HepG2 (cell line): ENCODE data around the gene SLC35B4. TPM values are rescaled to one million over a fixed set of nuclear protein-coding genes. Genes with fewer than 3 reads are reported as not detected.

ENCODE experiments used
- CBFB ChIP-seq: sonication (generic); formaldehyde crosslinking; IDR thresholded peaks from 2 replicates; pipeline ENCODE4 v1.4.0; 2020; ENCODE audit warnings: missing genetic modification reagents
- CCAR2 ChIP-seq: fragments of 200-400 bp; formaldehyde crosslinking; optimal IDR thresholded peaks from 2 replicates; pipeline ENCODE3; 2018; ENCODE audit warnings: low read depth, mild to moderate bottlenecking, low read length, moderate library complexity
- GZF1 ChIP-seq: sonication (generic); formaldehyde crosslinking; IDR thresholded peaks from 2 replicates; pipeline ENCODE4 v1.5.1; 2020; ENCODE audit warnings: mild to moderate bottlenecking, missing genetic modification reagents
- KDM6A ChIP-seq: IDR thresholded peaks from 2 replicates; pipeline ENCODE4 v1.6.1; 2016; ENCODE audit warnings: low read depth
- KMT2B ChIP-seq: IDR thresholded peaks from 2 replicates; pipeline ENCODE4 v1.6.1; 2016; ENCODE audit warnings: missing genetic modification reagents, missing compliant biosample characterization
- NR1H2 ChIP-seq: sonication (generic); formaldehyde crosslinking; IDR thresholded peaks from 2 replicates; pipeline ENCODE4 v1.8.1; 2022; ENCODE audit warnings: low read depth, missing genetic modification reagents, borderline replicate concordance
- NR3C1 ChIP-seq: sonication (generic); formaldehyde crosslinking; IDR thresholded peaks from 2 replicates; pipeline ENCODE4 v1.4.0; 2020; ENCODE audit warnings: missing genetic modification reagents
- REXO4 ChIP-seq: sonication (generic); formaldehyde crosslinking; IDR thresholded peaks from 2 replicates; pipeline ENCODE4 v1.8.0; 2022; ENCODE audit warnings: missing genetic modification reagents, mild to moderate bottlenecking, borderline replicate concordance
- SATB2 ChIP-seq: sonication (generic); formaldehyde crosslinking; IDR thresholded peaks from 2 replicates; pipeline ENCODE4 v1.5.0; 2020; ENCODE audit warnings: missing genetic modification reagents
- SOX5 ChIP-seq: IDR thresholded peaks from 2 replicates; pipeline ENCODE4 v1.6.1; 2016; ENCODE audit warnings: borderline replicate concordance
- STAT5B ChIP-seq: sonication (generic); formaldehyde crosslinking; IDR thresholded peaks from 2 replicates; pipeline ENCODE4 v1.4.0; 2020; ENCODE audit warnings: missing genetic modification reagents
- U2AF2 ChIP-seq: fragments of 200-400 bp; formaldehyde crosslinking; IDR thresholded peaks from 2 replicates; pipeline ENCODE4 v1.6.1; 2017; ENCODE audit warnings: low read depth, mild to moderate bottlenecking, low read length
- ZBTB25 ChIP-seq: IDR thresholded peaks from 2 replicates; pipeline ENCODE4 v1.6.1; 2018; ENCODE audit warnings: missing genetic modification reagents
- ZBTB8A ChIP-seq: sonication (generic); formaldehyde crosslinking; IDR thresholded peaks from 2 replicates; pipeline ENCODE4 v1.4.0; 2020; ENCODE audit warnings: mild to moderate bottlenecking, low read depth, missing genetic modification reagents, borderline replicate concordance
- ZNF30 ChIP-seq: sonication (generic); formaldehyde crosslinking; IDR thresholded peaks from 2 replicates; pipeline ENCODE4 v1.5.0; 2020; ENCODE audit warnings: mild to moderate bottlenecking, missing genetic modification reagents
- ZNF557 ChIP-seq: sonication (generic); formaldehyde crosslinking; IDR thresholded peaks from 2 replicates; pipeline ENCODE4 v1.4.0; 2020; ENCODE audit warnings: missing genetic modification reagents
- ZNF569 ChIP-seq: sonication (generic); formaldehyde crosslinking; IDR thresholded peaks from 2 replicates; pipeline ENCODE4 v1.5.0; 2020; ENCODE audit warnings: mild to moderate bottlenecking, missing genetic modification reagents, moderate library complexity, borderline replicate concordance
- ZNF781 ChIP-seq: sonication (generic); formaldehyde crosslinking; IDR thresholded peaks from 2 replicates; pipeline ENCODE4 v1.5.1; 2020; ENCODE audit warnings: borderline replicate concordance, mild to moderate bottlenecking, missing genetic modification reagents; ENCODE audit errors: not compliant biosample characterization
- ZNF891 ChIP-seq: sonication (generic); formaldehyde crosslinking; IDR thresholded peaks from 2 replicates; pipeline ENCODE4 v1.5.0; 2020; ENCODE audit warnings: mild to moderate bottlenecking, missing genetic modification reagents
- polyA plus RNA-seq, 8 experiments: library from polyadenylated mRNA; depleted of rRNA in 3 of 8; stranded (reverse) in 7 of 8; unstranded in 1 of 8; fragments of >200 nt; fragmentation: Illumina TruSeq in 4 of 8; extraction: Trizol in 4 of 8; gene quantifications; 2 replicates each; pipeline versions ENCODE4 v1.2.1 to v1.2.3, GENCODE V29; 2011 to 2016; ENCODE audit warnings: low read depth in 4 of 8, missing spikeins in 1 of 8, mixed read lengths in 1 of 8; ENCODE audit not compliant: insufficient read depth in 1 of 8
- total RNA-seq, 5 experiments: library from RNA; depleted of rRNA; stranded (reverse); fragments of >200 nt; fragmentation: Illumina TruSeq; extraction: Trizol; gene quantifications; 2 replicates each; pipeline ENCODE4 v1.2.3, GENCODE V29; 2016; ENCODE audit warnings: low read depth in 1 of 5
- TF ChIP-seq, protein P1 (sequence below): sonication (generic); formaldehyde crosslinking; IDR thresholded peaks from 2 replicates; pipeline ENCODE4 v1.8.1; 2023; ENCODE audit warnings: mild to moderate bottlenecking, missing genetic modification reagents
- TF ChIP-seq, protein P2 (sequence below), 2 experiments: sonication (generic) in 1 of 2; formaldehyde crosslinking in 1 of 2; IDR thresholded peaks; 2 replicates each; pipeline versions ENCODE4 v1.4.0 to v1.6.1; 2018 to 2020; ENCODE audit warnings: missing genetic modification reagents in 2 of 2, borderline replicate concordance in 1 of 2, low read depth in 1 of 2, mild to moderate bottlenecking in 1 of 2, missing biosample characterization in 1 of 2
- TF ChIP-seq, protein P3 (sequence below): sonication (generic); formaldehyde crosslinking; IDR thresholded peaks from 2 replicates; pipeline ENCODE4 v1.5.1; 2020; ENCODE audit warnings: mild to moderate bottlenecking, missing genetic modification reagents, borderline replicate concordance

The SLC35B4 gene
- total and polyA plus RNA-seq, 2 of the 13 experiments (the other 11 are each of a cell fraction or from before 2014, with no cell fraction given) = 17.1 to 17.8 TPM

GRCh38 chr7:134366481-134366880 is 49.8 kb upstream of the SLC35B4 start (continued):
- TF ChIP-seq, protein P1, sequence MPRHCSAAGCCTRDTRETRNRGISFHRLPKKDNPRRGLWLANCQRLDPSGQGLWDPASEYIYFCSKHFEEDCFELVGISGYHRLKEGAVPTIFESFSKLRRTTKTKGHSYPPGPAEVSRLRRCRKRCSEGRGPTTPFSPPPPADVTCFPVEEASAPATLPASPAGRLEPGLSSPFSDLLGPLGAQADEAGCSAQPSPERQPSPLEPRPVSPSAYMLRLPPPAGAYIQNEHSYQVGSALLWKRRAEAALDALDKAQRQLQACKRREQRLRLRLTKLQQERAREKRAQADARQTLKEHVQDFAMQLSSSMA (CRISPR knock-in tag) = no peak
- TF ChIP-seq SOX5 (CRISPR knock-in tag) (peak; percentile 75; the same call in 1 of the 2 replicates), ZNF557 (no peak), SATB2 (no peak), ZNF569 (CRISPR knock-in tag) (no peak), REXO4 (CRISPR knock-in tag) (no peak), ZNF30 (CRISPR knock-in tag) (no peak), U2AF2 (no peak), NR1H2 (no peak), ZNF781 (CRISPR knock-in tag) (no peak), ZBTB25 (CRISPR knock-in tag) (peak; percentile 58; the same call in 1 of the 2 replicates), STAT5B (no peak), GZF1 (CRISPR knock-in tag) (no peak), NR3C1 (CRISPR knock-in tag) (no peak), CBFB (peak; percentile 60), KMT2B (CRISPR knock-in tag) (no peak), ZNF891 (CRISPR knock-in tag) (no peak), ZBTB8A (CRISPR knock-in tag) (no peak), CCAR2 (no peak), KDM6A (CRISPR knock-in tag) (peak; percentile 21; the same call in 1 of the 2 replicates)
- TF ChIP-seq, protein P2, sequence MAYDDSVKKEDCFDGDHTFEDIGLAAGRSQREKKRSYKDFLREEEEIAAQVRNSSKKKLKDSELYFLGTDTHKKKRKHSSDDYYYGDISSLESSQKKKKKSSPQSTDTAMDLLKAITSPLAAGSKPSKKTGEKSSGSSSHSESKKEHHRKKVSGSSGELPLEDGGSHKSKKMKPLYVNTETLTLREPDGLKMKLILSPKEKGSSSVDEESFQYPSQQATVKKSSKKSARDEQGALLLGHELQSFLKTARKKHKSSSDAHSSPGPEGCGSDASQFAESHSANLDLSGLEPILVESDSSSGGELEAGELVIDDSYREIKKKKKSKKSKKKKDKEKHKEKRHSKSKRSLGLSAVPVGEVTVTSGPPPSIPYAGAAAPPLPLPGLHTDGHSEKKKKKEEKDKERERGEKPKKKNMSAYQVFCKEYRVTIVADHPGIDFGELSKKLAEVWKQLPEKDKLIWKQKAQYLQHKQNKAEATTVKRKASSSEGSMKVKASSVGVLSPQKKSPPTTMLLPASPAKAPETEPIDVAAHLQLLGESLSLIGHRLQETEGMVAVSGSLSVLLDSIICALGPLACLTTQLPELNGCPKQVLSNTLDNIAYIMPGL (CRISPR knock-in tag; IDR thresholded peaks at IDR 0.05; ENCODE audit: borderline replicate concordance in 1 of 2, low read depth in 1 of 2) = no peak
- TF ChIP-seq, protein P3, sequence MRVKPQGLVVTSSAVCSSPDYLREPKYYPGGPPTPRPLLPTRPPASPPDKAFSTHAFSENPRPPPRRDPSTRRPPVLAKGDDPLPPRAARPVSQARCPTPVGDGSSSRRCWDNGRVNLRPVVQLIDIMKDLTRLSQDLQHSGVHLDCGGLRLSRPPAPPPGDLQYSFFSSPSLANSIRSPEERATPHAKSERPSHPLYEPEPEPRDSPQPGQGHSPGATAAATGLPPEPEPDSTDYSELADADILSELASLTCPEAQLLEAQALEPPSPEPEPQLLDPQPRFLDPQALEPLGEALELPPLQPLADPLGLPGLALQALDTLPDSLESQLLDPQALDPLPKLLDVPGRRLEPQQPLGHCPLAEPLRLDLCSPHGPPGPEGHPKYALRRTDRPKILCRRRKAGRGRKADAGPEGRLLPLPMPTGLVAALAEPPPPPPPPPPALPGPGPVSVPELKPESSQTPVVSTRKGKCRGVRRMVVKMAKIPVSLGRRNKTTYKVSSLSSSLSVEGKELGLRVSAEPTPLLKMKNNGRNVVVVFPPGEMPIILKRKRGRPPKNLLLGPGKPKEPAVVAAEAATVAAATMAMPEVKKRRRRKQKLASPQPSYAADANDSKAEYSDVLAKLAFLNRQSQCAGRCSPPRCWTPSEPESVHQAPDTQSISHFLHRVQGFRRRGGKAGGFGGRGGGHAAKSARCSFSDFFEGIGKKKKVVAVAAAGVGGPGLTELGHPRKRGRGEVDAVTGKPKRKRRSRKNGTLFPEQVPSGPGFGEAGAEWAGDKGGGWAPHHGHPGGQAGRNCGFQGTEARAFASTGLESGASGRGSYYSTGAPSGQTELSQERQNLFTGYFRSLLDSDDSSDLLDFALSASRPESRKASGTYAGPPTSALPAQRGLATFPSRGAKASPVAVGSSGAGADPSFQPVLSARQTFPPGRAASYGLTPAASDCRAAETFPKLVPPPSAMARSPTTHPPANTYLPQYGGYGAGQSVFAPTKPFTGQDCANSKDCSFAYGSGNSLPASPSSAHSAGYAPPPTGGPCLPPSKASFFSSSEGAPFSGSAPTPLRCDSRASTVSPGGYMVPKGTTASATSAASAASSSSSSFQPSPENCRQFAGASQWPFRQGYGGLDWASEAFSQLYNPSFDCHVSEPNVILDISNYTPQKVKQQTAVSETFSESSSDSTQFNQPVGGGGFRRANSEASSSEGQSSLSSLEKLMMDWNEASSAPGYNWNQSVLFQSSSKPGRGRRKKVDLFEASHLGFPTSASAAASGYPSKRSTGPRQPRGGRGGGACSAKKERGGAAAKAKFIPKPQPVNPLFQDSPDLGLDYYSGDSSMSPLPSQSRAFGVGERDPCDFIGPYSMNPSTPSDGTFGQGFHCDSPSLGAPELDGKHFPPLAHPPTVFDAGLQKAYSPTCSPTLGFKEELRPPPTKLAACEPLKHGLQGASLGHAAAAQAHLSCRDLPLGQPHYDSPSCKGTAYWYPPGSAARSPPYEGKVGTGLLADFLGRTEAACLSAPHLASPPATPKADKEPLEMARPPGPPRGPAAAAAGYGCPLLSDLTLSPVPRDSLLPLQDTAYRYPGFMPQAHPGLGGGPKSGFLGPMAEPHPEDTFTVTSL (CRISPR knock-in tag) = peak; percentile 78
